Fibroblast of villous mesenchyme (primary cell): ENCODE results near the gene FSD1. TPM values are rescaled to one million over a fixed set of nuclear protein-coding genes. Genes with fewer than 3 reads are reported as not detected.

Experiments used
- DNase-seq: peaks from one replicate; pipeline ENCODE4 v3.0.0-alpha.2; 2010; ENCODE audit warnings: low read depth
- H3K4me3 ChIP-seq: 2 replicates; pipeline ENCODE4 v1.5.1; 2011; ENCODE audit warnings: low read depth, mild to moderate bottlenecking, low read length
- total RNA-seq: library from RNA; depleted of rRNA; stranded (reverse); fragments of >200 nt; gene quantifications from 2 replicates; pipeline ENCODE4 v1.2.3, GENCODE V29; 2012
- TF ChIP-seq, protein P1 (sequence below): IDR thresholded peaks from 2 replicates; pipeline ENCODE4 v1.5.1; 2012; ENCODE audit warnings: low read depth, mild to moderate bottlenecking, low read length; ENCODE audit not compliant: insufficient read depth

FSD1 gene
- total RNA-seq, 1 donor: 8.6 TPM

DNA sequence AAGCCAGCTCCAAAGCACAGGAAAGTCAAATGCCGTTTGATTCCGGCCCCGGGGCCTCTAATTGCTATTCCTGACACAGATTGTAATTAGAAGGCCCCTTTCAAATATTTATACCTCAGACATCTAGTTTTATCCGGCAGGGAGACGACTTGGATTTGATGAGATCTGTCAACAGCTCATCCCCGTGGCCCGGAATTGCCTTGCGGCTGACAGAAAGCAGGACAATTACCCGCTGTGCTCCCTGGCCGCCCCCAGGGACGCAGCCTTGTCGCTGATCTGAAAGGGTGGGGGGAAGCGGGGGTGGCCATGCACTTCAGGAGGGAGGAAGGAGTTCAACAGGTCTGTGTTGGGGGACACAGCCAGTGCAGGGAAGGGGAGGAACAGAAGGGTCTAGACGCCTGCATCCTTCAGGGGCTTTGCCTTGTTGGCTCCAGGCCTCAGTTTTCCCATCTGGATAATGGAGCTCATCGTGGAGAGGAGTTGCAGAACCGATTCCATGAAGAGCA lies 27.2 kb upstream of the FSD1 start:
- TF ChIP-seq, protein P1, sequence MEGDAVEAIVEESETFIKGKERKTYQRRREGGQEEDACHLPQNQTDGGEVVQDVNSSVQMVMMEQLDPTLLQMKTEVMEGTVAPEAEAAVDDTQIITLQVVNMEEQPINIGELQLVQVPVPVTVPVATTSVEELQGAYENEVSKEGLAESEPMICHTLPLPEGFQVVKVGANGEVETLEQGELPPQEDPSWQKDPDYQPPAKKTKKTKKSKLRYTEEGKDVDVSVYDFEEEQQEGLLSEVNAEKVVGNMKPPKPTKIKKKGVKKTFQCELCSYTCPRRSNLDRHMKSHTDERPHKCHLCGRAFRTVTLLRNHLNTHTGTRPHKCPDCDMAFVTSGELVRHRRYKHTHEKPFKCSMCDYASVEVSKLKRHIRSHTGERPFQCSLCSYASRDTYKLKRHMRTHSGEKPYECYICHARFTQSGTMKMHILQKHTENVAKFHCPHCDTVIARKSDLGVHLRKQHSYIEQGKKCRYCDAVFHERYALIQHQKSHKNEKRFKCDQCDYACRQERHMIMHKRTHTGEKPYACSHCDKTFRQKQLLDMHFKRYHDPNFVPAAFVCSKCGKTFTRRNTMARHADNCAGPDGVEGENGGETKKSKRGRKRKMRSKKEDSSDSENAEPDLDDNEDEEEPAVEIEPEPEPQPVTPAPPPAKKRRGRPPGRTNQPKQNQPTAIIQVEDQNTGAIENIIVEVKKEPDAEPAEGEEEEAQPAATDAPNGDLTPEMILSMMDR: no peak
- DNase-seq: no peak
- no peak overlapping the region for H3K4me3 ChIP-seq

- no peak overlapping the region for H3K4me3 ChIP-seq
- no peak for DNase-seq
- TF ChIP-seq, protein P1: no peak
Measured at GRCh38 chr19:4278010-4278409, 26.4 kb upstream of the FSD1 start.

- no peak for DNase-seq
Measured at GRCh38 chr19:4278419-4279266, 25.8 kb upstream of the FSD1 start, which contains the start of gene SHD. Gene SHD, plus strand, starts transcription at chr19:4279266. Its CDS starts 798 bp downstream, at chr19:4280064.

DNA sequence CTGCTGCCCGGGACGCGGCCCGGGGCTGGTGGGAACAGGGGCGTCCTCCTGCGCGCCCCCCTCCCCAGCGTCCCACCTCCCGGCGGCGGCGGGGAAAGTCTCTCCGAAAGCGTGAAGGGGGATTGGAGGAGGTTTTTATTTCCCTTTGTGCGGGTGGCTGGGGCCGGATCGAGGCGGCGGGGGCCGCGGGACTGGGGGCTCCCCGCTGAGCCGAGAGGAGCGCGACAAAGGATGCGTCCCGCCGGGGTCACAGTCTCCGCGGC lies 25.2 kb upstream of the FSD1 start:
- TF ChIP-seq, protein P1: no peak
- peak overlapping the region; percentile 12 for H3K4me3 ChIP-seq

More at GRCh38 chr19:4278419-4279266, 25.8 kb upstream of the FSD1 start, which contains the start of gene SHD:
- TF ChIP-seq, protein P1: no peak
- peak within 1 kb of the TSS; percentile 12 for H3K4me3 ChIP-seq

GRCh38 chr19:4279530-4280422 lies 24.6 kb upstream of the FSD1 start:
- no peak for DNase-seq
- no peak overlapping the region for H3K4me3 ChIP-seq
- TF ChIP-seq, protein P1: no peak

More for the DNA sequence above, 25.2 kb upstream of the FSD1 start:
- no peak for DNase-seq

- no peak overlapping the region for H3K4me3 ChIP-seq
- TF ChIP-seq, protein P1: no peak
- DNase-seq: peak; percentile 7
Measured at GRCh38 chr19:4284176-4284958, 20.0 kb upstream of the FSD1 start.
